Measurements from ENCODE around the gene TEX10.

DNA sequence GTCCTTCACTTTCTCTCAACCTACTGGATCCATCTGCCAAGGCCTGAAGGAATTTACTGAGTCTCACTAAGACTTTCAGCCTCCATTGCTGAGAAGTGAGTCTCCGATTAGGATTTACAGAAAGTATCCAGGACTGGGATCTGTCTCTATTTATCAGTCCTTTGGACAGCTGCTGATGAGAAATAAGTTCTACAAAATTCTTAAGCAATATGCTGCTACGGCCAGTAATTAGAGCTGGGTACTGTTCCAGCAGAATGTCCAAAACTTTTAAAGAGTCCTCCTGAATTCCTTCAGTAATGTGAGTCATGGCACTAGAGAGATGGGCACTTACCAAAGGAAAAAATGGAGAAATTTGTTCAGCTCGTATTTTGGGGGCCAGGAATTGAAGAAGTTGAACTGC lies 5.9 kb downstream of the TEX10 start:
- TF ChIP-seq, protein P1, sequence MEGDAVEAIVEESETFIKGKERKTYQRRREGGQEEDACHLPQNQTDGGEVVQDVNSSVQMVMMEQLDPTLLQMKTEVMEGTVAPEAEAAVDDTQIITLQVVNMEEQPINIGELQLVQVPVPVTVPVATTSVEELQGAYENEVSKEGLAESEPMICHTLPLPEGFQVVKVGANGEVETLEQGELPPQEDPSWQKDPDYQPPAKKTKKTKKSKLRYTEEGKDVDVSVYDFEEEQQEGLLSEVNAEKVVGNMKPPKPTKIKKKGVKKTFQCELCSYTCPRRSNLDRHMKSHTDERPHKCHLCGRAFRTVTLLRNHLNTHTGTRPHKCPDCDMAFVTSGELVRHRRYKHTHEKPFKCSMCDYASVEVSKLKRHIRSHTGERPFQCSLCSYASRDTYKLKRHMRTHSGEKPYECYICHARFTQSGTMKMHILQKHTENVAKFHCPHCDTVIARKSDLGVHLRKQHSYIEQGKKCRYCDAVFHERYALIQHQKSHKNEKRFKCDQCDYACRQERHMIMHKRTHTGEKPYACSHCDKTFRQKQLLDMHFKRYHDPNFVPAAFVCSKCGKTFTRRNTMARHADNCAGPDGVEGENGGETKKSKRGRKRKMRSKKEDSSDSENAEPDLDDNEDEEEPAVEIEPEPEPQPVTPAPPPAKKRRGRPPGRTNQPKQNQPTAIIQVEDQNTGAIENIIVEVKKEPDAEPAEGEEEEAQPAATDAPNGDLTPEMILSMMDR (IDR thresholded peaks at IDR 0.05) = no peak
- TF ChIP-seq, protein P2, sequence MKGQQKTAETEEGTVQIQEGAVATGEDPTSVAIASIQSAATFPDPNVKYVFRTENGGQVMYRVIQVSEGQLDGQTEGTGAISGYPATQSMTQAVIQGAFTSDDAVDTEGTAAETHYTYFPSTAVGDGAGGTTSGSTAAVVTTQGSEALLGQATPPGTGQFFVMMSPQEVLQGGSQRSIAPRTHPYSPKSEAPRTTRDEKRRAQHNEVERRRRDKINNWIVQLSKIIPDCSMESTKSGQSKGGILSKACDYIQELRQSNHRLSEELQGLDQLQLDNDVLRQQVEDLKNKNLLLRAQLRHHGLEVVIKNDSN (IDR thresholded peaks at IDR 0.05; ENCODE audit: borderline replicate concordance, low read depth) = no peak
- TF ChIP-seq TEAD4 (IDR thresholded peaks at IDR 0.05; ENCODE audit: borderline replicate concordance, insufficient read depth) (no peak), POLR2AphosphoS5 (IDR thresholded peaks at IDR 0.05; ENCODE audit: low read depth, low read length) (no peak)
- TF ChIP-seq, protein P3, sequence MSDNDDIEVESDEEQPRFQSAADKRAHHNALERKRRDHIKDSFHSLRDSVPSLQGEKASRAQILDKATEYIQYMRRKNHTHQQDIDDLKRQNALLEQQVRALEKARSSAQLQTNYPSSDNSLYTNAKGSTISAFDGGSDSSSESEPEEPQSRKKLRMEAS (IDR thresholded peaks at IDR 0.05; ENCODE audit: low read depth) = no peak
